Neural progenitor cell (in vitro differentiated cells): ENCODE results near the gene KMT2E.

ENCODE experiments used
- EZH2phosphoT487 ChIP-seq: fragments of 200-600 bp; sonication (generic); IDR thresholded peaks from 2 replicates; pipeline ENCODE4 v1.6.1; 2017; ENCODE audit warnings: antibody characterized with exemption
- TF ChIP-seq, protein P1 (sequence below): fragments of 200-600 bp; sonication (generic); IDR thresholded peaks from 2 replicates; pipeline ENCODE4 v1.5.1; 2017; ENCODE audit warnings: antibody characterized with exemption, mild to moderate bottlenecking

DNA sequence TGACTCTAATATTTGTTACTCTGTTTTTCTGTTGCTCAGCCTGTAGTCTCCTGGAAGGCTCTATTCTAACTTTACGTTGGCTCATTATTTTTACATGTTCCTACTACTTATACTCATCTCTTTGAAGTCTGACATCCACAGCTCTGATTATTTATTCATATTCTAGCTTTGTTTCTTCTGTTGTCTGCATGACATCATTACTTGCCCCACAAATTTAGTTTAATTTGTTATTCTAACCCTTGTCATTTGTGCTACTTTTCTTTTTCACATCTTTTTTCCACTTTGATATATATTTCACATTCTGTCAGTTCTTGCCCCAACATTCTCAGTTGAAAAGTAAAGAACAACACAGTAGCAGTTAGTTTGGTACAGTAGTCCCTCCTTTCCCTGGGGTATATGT lies 51.1 kb downstream of the KMT2E start:
- TF ChIP-seq, protein P1, sequence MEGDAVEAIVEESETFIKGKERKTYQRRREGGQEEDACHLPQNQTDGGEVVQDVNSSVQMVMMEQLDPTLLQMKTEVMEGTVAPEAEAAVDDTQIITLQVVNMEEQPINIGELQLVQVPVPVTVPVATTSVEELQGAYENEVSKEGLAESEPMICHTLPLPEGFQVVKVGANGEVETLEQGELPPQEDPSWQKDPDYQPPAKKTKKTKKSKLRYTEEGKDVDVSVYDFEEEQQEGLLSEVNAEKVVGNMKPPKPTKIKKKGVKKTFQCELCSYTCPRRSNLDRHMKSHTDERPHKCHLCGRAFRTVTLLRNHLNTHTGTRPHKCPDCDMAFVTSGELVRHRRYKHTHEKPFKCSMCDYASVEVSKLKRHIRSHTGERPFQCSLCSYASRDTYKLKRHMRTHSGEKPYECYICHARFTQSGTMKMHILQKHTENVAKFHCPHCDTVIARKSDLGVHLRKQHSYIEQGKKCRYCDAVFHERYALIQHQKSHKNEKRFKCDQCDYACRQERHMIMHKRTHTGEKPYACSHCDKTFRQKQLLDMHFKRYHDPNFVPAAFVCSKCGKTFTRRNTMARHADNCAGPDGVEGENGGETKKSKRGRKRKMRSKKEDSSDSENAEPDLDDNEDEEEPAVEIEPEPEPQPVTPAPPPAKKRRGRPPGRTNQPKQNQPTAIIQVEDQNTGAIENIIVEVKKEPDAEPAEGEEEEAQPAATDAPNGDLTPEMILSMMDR: no peak
- no peak for TF ChIP-seq EZH2phosphoT487
